RWPE2 (cell line): ENCODE data around the gene AKR1C3.
"Not testable (repeated sequence)": the region's sequence is repeated elsewhere in the genome, so short reads cannot be mapped to it uniquely, and the experiment has no call there.

Experiments used
- ATAC-seq: fragments of 200-7000 bp; cut with Tn5 transposase; 3 replicates; pipeline ENCODE4 v1.9.1; 2021; ENCODE audit warnings: low read depth
- DNase-seq: peaks from one replicate; pipeline ENCODE4 v3.0.0-alpha.2; 2020; ENCODE audit warnings: low spot score
- H3K27ac ChIP-seq: fragments of 450-650 bp; 2 replicates; pipeline ENCODE4 v1.5.1; 2017; ENCODE audit warnings: mild to moderate bottlenecking; ENCODE audit not compliant: poor library complexity, severe bottlenecking
- H3K27me3 ChIP-seq: fragments of 250-450 bp; sonication (Bioruptor Pico); 2 replicates; pipeline ENCODE4 v1.5.1; 2021; ENCODE audit warnings: mild to moderate bottlenecking, moderate library complexity; ENCODE audit not compliant: insufficient read depth, poor library complexity, severe bottlenecking
- H3K36me3 ChIP-seq: fragments of 250-450 bp; sonication (Bioruptor Pico); 2 replicates; pipeline ENCODE4 v1.5.1; 2020; ENCODE audit warnings: low read depth, mild to moderate bottlenecking, moderate library complexity
- H3K4me1 ChIP-seq: fragments of 250-450 bp; sonication (Bioruptor Pico); 2 replicates; pipeline ENCODE4 v1.5.1; 2021; ENCODE audit warnings: mild to moderate bottlenecking, moderate library complexity; ENCODE audit not compliant: insufficient read depth, poor library complexity, severe bottlenecking
- H3K4me3 ChIP-seq: fragments of 250-450 bp; sonication (Bioruptor Pico); 2 replicates; pipeline ENCODE4 v1.5.1; 2021; ENCODE audit warnings: mild to moderate bottlenecking, moderate library complexity; ENCODE audit not compliant: severe bottlenecking
- H3K9me3 ChIP-seq: fragments of 250-450 bp; sonication (Bioruptor Pico); 2 replicates; pipeline ENCODE4 v1.5.1; 2021; ENCODE audit warnings: mild to moderate bottlenecking, moderate library complexity; ENCODE audit not compliant: severe bottlenecking
- TF ChIP-seq, protein P1 (sequence below): fragments of 450-650 bp; IDR thresholded peaks from one replicate; pipeline ENCODE4 v1.5.1; 2017; ENCODE audit warnings: mild to moderate bottlenecking, moderate library complexity; ENCODE audit not compliant: poor library complexity, severe bottlenecking

The AKR1C3 gene

DNA sequence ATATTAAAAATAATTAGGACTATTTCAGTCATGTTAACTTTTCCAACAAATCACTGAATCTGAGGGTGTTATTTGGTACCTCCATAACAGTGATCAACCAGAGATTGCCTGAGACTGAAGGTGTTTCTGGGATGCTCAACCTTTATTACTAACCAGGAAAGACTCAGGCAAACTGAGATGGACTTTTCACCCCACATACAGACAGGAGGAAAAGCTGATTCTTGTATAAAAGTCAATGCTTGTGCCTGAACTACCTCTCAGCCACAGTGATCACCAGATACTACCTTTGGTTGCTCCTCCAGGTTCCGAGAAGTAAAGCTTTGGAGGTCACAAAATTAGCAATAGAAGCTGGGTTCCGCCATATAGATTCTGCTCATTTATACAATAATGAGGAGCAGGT is 1.9 kb downstream of the AKR1C3 start:
- Histone ChIP-seq H3K27ac (no peak overlapping the region), H3K9me3 (no peaks in the 10 kb centered on the region), H3K36me3 (no peaks in the 10 kb centered on the region), H3K4me3 (no peak overlapping the region), H3K4me1 (no peaks in the 10 kb centered on the region), H3K27me3 (no peaks in the 10 kb centered on the region)
- TF ChIP-seq, protein P1, sequence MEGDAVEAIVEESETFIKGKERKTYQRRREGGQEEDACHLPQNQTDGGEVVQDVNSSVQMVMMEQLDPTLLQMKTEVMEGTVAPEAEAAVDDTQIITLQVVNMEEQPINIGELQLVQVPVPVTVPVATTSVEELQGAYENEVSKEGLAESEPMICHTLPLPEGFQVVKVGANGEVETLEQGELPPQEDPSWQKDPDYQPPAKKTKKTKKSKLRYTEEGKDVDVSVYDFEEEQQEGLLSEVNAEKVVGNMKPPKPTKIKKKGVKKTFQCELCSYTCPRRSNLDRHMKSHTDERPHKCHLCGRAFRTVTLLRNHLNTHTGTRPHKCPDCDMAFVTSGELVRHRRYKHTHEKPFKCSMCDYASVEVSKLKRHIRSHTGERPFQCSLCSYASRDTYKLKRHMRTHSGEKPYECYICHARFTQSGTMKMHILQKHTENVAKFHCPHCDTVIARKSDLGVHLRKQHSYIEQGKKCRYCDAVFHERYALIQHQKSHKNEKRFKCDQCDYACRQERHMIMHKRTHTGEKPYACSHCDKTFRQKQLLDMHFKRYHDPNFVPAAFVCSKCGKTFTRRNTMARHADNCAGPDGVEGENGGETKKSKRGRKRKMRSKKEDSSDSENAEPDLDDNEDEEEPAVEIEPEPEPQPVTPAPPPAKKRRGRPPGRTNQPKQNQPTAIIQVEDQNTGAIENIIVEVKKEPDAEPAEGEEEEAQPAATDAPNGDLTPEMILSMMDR: no peak
- ATAC-seq (no peak), DNase-seq (no peak)

DNA sequence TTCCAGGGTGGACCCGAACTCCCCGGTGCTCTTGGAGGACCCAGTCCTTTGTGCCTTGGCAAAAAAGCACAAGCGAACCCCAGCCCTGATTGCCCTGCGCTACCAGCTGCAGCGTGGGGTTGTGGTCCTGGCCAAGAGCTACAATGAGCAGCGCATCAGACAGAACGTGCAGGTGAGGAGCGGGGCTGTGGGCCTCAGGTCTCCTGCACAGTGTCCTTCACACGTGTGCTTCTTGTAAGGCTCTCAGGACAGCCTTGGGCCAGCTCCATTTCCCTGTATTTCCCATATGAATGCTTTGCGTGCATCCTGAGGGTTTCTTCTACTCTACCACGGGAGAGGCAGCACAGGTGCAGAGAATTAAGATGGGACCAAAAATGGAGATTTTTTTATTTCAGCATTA is 8.3 kb downstream of the AKR1C3 start:
- H3K27me3 ChIP-seq, DNase-seq, H3K4me3 ChIP-seq, H3K4me1 ChIP-seq, H3K36me3 ChIP-seq, ATAC-seq, H3K27ac ChIP-seq, H3K9me3 ChIP-seq: not testable (repeated sequence)

DNA sequence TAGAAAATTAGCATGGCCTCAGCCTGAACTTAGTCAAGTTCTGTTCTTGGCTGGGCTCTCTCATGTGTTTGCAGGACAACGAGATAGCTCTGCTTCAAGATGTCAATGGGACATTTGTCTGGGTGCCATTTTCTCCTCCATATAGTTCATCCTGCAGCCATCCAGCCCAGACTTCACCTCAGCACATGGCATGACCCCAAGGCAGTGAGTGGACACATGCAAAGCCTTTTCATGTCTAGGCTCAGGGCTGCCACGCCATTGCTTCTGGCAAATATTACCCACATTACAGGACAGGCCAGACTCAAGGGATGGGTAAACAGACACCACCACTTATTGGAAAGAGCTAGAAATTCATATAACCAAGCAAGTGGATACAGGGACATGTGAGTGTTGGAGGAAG is 9.3 kb downstream of the AKR1C3 start:
- Histone ChIP-seq H3K4me3 (no peak overlapping the region), H3K27ac (no peak overlapping the region), H3K9me3 (no peaks in the 10 kb centered on the region), H3K27me3 (no peaks in the 10 kb centered on the region), H3K4me1 (no peaks in the 10 kb centered on the region), H3K36me3 (no peaks in the 10 kb centered on the region)
- no peak for ATAC-seq
- DNase-seq: no peak
- TF ChIP-seq, protein P1: no peak

DNA sequence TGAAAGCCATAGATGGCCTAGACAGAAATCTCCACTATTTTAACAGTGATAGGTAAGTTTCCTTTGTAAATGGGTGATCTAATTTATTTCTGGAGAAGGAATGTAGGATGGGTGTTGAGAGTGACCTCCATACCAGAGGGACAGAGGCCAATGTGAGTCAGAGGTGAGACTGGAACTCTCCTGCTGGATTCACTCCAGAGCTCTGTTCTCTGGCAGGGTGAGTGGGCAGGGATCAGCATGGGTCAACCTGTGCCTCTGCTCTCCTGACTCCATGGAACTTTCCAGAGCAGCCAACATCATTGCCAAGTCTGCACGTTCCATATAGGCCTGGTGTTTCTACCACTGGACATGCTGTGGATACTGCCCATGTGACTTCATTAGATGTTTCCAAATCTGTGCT is 11.4 kb downstream of the AKR1C3 start:
- no peak for ATAC-seq
- DNase-seq: no peak
- H3K4me3 ChIP-seq: no peak overlapping the region
- H3K36me3 ChIP-seq: no peaks in the 10 kb centered on the region
- H3K27ac ChIP-seq: no peak overlapping the region
- no peaks in the 10 kb centered on the region for H3K9me3 ChIP-seq
- H3K27me3 ChIP-seq: no peaks in the 10 kb centered on the region
- TF ChIP-seq, protein P1: no peak
- no peaks in the 10 kb centered on the region for H3K4me1 ChIP-seq

DNA sequence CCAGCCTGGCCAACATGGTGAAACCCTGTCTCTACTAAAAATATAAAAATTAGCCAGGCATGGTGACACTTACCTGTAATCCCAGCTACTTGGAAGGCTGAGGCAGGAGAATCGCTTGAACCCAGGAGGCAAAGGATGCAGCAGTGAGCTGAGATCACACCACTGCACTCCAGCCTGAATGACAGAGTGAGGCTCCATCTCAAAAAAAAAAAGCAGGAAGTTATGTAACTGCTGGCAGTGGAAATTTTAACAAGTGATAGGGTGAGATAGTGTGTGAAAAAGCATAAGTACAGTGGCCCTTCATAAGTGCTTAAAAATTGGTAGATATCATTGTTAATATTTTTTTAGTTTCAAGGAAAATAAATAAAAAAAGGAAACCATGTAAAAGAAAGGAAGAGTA is 12.3 kb downstream of the AKR1C3 start:
- Histone ChIP-seq H3K36me3 (no peaks in the 10 kb centered on the region), H3K27me3 (no peaks in the 10 kb centered on the region), H3K27ac (no peak overlapping the region), H3K4me3 (no peak overlapping the region), H3K9me3 (no peaks in the 10 kb centered on the region), H3K4me1 (no peaks in the 10 kb centered on the region)
- DNase-seq: no peak
- ATAC-seq: no peak
- TF ChIP-seq, protein P1: no peak
